Lung microvascular endothelial cell (primary cell): ENCODE data around the gene SHROOM3. TPM values are rescaled to one million over a fixed set of nuclear protein-coding genes. Genes with fewer than 3 reads are reported as not detected.

Experiments used
- DNase-seq, 2 donors: peaks; one replicate each; pipeline versions ENCODE4 v3.0.0 to v3.0.0-alpha.2; 2010; ENCODE audit warnings: low read depth in 2 of 2
- total RNA-seq: library from RNA; depleted of rRNA; stranded (reverse); fragments of >200 nt; gene quantifications from 2 replicates; pipeline ENCODE4 v1.2.1, GENCODE V29; 2014

The SHROOM3 gene
- total RNA-seq, 1 donor from 2014 or later = under 0.01 TPM

DNA sequence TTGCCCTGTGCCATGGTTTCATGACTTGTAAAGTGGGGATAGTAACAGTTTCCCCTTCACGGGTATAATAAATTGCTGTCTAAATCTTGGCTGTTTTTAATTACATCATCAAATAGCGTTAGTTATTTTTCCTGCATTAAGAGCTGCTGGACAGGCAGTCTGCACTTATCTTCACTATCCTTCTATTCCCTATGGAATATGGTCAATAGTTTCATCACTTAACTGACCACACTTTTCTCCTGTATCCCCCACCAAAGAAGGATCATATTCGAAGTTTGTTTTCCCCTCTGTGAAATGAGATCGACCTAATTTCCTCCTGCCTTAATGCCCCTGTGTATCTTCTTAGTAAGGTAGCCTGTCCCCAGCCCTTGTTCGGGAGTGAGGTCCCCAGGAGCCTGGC lies 133.2 kb downstream of the SHROOM3 start:
- DNase-seq = no peak

DNA sequence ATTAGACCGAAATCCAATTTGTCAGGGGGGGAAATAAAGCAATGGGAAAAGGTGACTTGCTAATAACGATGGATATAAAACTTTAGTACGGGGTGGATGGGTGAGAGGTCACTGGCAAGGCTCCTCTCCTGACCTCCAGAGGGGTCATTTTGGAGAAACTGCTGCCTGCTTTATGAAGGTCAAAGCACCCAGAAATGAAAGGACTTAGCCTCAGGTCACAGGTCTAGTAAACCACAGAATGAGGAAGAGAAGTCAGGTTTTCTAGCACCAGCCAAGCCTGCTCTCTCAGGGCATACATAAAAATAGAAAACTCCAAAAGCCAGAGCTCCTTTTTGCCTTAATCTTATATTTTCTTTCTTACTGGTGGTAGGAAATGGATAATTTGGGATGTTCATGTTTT lies 134.2 kb downstream of the SHROOM3 start:
- DNase-seq = no peak

GRCh38 chr4:76569706-76570105 lies 134.7 kb downstream of the SHROOM3 start:
- no peak for DNase-seq

- DNase-seq = peak in 1 of 2 donors; percentile 18
These were observed 135.3 kb downstream of the SHROOM3 start for GRCh38 chr4:76570141-76570973.

- DNase-seq = no peak
These were observed 136.2 kb downstream of the SHROOM3 start for GRCh38 chr4:76571274-76571673.

- DNase-seq = no peak
These were observed 137.2 kb downstream of the SHROOM3 start for GRCh38 chr4:76572224-76572623.

DNA sequence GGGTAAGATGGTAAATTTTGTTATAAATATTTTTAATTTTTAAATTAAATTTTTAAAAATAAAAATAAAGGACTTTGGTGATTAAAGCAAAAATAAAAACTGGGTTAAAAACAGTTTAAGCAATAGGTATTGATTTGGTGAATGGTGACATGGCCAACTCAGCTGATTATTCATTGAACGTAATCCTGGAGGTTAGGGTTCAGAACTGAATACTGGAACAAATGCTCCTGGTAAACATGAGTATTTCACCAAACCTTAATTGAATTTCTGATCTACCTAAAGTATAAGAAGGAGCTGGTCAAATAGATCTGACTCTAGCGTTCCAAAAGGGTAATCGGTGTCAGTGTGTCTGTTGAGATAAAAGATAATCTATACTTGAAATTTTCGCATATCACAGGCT lies 141.8 kb downstream of the SHROOM3 start:
- DNase-seq = no peak

DNA sequence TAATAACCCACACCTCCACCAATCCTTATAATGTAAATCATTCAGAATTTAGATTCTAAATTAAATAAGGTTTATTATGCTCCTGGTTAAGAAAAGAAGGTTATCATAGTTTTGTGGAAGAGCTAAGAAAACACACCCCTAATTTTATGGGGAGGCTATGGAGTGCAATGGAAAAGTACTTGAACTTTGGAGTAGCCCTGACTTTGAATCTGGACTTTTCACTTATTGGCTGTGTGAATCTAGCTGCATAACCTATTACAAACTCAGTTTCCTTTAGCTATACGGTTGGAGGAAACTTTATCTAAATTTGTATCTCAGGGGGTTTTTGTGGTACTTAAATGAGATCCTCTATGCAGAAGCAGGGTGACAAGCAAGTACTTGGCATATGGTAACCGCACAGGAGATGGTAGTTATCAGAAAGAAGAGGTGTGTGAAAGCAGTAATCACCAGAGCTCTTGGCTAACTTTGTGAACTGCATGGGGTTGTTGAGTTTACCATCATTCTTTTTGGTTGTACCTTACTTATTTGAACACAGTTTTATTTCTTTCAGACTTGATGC lies 143.1 kb downstream of the SHROOM3 start:
- DNase-seq = no peak

- no peak for DNase-seq
These were observed 144.8 kb downstream of the SHROOM3 start for GRCh38 chr4:76579596-76580375.

DNA sequence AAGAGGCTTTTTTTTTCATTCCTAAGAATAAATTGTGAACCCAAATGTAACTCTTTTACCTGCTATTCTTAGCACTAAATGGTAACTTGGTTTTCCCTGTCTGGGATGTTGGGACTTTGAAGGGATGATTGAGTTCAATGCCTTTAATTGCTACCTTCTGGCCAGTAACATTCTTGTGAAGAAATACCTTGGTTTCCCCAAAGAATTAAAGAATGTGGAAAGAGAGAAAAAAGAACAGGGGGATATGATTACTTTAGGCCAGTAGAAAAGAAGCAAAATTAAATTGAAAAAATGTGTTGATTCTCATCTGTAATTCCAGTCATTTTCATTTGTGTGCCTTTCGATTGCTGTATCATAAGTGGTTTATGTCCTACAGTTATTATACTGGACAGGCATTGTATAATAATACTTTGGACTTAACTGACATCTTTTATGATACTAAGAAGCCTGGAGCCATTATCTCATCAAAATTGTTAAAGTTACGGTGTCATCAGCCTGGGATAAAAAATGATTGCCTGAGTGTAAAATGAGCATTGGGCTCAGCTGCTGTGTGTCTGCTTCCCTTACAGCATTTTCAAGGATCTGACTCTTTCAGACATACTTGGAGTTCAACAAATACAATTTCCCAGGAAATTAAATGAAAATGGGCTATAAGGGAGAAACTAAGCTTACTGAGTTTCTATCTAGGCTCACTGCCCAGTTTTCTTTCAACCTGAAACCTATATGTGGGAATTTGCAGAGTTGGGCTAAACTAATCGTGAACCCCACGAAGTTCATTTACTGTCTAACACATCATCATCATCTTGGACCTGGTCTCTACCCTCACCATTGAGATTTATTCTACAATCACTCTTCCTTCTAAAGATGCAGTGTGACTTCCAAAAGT lies 146.3 kb downstream of the SHROOM3 start:
- DNase-seq = no peak

DNA sequence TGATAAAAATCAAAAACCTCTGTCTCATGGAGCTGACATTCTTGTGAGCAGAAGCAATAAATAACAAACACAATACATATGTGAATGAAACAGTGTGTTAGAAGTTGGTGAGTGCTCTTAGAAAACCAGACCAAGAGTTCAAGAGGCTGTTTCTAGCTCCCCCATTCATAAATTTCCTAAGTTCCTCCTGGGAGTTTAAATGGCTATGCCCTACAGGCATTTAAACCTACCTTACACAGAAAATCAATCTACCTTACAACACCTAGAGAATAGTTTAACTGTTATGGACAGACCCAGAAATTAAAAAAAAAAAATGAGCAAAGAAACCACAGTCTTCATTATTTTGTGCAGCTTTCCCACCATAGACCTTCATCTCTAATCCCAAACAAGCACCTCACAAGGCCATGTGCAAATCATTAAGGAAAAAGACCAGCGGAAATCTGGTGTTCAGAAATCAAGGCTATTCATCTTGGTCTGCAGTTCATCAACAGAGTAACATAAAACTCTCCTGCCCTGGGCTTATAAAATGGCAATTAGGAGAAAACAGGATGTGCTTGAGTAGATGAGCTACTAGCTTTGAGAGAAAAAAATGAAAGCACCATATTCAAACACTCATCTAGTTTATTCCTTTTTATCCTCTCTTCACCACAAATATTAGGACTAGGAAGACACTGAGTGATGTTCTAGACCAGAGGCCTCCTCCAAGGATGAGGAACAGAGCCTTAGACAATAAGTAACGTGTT lies 147.2 kb downstream of the SHROOM3 start:
- DNase-seq = no peak

DNA sequence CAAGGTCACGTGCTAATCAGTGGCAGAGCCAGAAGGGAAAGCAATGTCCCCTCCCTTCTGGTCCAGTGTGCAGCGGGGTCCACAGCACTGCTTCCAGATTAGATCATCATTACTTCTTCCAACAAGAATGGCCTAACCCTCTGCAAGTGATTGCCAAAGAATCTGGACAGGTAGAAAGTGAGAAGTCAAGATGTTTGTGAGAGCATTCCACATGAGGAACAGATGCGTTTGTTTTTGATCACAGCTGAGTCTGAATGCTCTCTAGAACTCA lies 147.7 kb downstream of the SHROOM3 start:
- no peak for DNase-seq

DNA sequence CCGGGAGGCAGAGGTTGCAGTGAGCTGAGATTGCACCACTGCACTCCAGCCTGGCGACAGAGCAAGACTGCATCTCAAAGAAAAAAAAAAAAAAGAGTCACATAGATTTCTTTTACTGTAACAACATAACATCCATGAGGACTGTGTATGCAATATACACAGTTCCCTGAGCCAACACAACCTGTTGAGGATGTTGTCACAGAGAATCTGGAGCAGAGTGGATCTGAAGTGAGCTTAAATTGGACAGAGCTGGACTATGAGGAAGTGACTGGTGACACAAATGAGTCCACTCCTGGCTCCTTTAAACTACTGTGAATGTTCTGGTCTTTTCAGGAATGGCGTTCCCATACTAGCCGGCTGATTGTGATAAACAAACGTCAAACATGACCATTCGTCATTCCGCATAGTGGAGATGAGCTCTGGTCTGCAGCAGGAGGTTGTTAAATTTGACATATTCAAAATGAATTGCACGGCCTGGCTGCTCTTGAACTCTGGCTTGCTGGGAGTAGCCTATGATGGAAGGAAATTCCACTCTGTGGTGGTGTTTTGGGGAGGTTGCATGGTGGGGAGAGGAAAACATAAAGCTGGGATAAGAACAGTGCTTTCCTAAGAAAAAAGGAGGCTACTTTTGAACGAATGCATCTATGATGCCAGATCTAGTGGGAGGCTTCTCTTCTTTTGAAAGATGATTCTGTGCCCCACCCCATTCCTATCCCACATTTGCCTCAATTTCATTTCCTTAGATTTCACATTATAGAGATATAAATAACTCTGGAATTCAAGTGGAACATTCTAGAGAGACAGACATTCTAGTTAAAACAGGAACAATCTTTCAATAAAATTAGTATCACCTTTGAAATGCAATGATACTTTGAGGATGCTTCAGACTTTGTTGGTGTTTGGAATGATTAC lies 149.5 kb downstream of the SHROOM3 start:
- DNase-seq = no peak

- no peak for DNase-seq
These were observed 150.2 kb downstream of the SHROOM3 start for GRCh38 chr4:76585272-76585671.

DNA sequence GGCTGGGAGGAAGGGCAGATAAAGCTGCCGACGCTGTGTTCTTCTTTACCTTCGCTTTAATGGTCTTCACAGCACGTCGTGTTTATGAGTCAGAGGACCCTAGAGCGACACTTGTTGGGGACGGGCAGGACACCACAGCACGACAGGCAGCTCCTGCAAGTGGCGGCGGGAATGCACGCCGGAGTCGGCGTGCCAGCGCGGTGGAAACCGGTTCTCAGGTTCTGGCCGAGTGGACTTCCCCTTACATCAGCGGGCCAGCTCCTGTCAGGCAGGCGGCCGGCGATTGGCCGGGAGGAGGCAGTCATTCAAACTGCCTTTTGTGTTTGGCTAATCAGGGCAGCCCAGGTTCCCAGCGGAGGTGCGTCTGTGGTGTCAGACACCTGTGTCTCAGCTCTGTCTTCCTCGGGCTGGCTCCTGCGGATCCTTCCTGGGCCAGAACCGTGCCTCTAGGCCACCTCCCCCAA lies 150.9 kb downstream of the SHROOM3 start:
- peak; percentile 48 to 51 for DNase-seq

GRCh38 chr4:76588274-76588673 lies 153.2 kb downstream of the SHROOM3 start:
- DNase-seq = no peak

DNA sequence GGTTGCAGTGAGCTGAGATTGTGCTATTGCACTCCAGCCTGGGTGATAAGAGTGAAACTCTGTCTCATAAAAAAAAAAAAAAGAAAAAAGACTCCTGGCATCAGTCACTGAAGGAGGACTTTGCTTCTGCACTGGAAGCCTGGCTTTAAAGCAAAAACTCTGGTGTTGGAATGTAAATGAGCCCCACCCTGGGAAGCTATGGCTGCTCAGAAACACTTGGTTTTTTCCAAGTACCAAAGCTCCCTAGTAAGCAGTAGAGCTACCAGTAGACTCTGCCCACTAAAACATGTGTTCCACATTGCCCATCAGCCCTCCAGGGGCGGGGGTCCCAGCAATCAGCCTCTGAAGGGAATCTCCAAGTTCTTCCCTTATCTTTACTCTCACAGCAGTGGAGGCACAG lies 154.4 kb downstream of the SHROOM3 start:
- DNase-seq = no peak

DNA sequence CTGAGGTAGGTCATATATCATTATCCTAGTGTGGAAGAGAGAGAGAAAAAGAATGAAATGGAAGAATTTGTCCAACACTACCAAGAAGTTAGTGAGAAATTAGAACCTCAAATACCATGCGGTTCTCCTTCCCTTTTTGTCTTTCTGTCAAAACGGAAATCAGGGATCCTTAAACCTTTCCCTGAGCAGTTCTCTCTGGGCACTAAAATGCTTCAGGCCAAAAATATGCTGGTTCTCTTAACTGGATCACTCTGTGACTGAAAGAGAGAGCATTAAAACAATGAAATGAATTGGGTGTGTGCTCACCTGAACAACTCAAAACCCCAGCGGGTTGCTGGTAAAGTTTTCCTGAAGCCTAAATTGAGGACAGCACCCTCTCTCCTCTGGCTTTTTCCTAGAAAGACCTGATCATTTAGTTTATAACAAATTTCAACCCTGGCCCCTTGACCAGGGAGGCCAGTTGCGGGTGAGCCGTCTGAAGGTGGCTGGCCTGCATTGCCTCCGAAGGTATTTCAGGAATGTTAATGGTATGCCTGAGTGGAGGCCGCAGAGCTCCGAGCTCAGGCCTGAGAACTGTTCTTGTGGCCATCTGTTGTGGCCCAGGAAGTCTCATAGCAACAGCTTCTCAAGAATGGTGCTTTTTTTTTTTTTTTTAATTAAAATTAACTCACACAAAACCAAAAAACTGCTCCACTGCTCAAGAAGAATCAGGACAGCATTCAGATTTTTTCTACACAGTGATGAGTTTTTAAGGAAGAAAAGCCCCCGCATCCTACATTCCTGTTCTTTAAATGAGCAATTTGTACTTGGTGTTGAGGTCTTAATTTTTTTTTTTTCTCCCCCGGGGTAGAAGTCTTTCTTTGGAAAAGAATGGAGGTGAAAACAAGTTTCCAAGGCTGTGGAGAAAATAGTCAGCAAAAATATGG lies 155.1 kb downstream of the SHROOM3 start:
- peak in 1 of 2 donors; percentile 31 for DNase-seq

- no peak for DNase-seq
These were observed 155.8 kb downstream of the SHROOM3 start for GRCh38 chr4:76590798-76591281.
